ENCODE measurements around the gene LIG4. TPM values are rescaled to one million over a fixed set of nuclear protein-coding genes. Genes with fewer than 3 reads are reported as not detected.

Gene LIG4
- total and polyA plus RNA-seq, 2 donors from 2014 or later, result 5.9 to 9.3 TPM

- peak overlapping the region in 1 of 2 donors; percentile 9 for H3K27ac ChIP-seq (ENCODE audit: low read depth in 2 of 2, low read length in 2 of 2)
- peak overlapping the region in 2 of 3 donors; percentile 25 to 68 for H3K9ac ChIP-seq (ENCODE audit: low read length in 3 of 3)
Measured at GRCh38 chr13:108214441-108215271, 680 bp downstream of the LIG4 start.

GRCh38 chr13:108213946-108214345, 1.4 kb downstream of the LIG4 start:
- Histone ChIP-seq H3K9me3 (ENCODE audit: control insufficient read depth in 2 of 3, insufficient read depth in 1 of 3, low read length in 3 of 3) (peaks cover 0 to under 1% (median 0%) of the 10 kb centered on the region in 3 donors), H3K4me3 (ENCODE audit: low read length in 3 of 3) (peak overlapping the region in 2 of 3 donors; percentile 49 to 72), H3K36me3 (ENCODE audit: control insufficient read depth in 2 of 3, insufficient read depth in 3 of 3, low read length in 3 of 3) (peaks cover 0 to 8% (median 4%) of the 10 kb centered on the region in 3 donors), H3K9ac (ENCODE audit: low read length in 3 of 3) (peak overlapping the region in 1 of 3 donors; percentile 68), H3K27ac (ENCODE audit: low read depth in 2 of 2, low read length in 2 of 2) (no peak overlapping the region), H3K4me1 (ENCODE audit: control insufficient read depth in 2 of 3, insufficient read depth in 2 of 3, low read depth in 1 of 3, low read length in 3 of 3) (peaks cover 0 to 4% (median 0%) of the 10 kb centered on the region in 3 donors), H3K27me3 (ENCODE audit: control insufficient read depth, insufficient read depth, low read length) (no peaks in the 10 kb centered on the region)
- DNase-seq (peak in 1 of 5 donors; percentile 16), FAIRE-seq (no peak)
- intact Hi-C loops (cut with DNase I), result no loop called here
- no peak for TF ChIP-seq CTCF (IDR thresholded peaks at IDR 0.05; ENCODE audit: borderline replicate concordance, extremely low read depth, insufficient read depth)

More at GRCh38 chr13:108214441-108215271, 680 bp downstream of the LIG4 start:
- Histone ChIP-seq H3K27me3 (ENCODE audit: control insufficient read depth, insufficient read depth, low read length) (no peaks in the 10 kb centered on the region), H3K9me3 (ENCODE audit: control insufficient read depth in 2 of 3, insufficient read depth in 1 of 3, low read length in 3 of 3) (no peaks in the 10 kb centered on the region), H3K36me3 (ENCODE audit: control insufficient read depth in 2 of 3, insufficient read depth in 3 of 3, low read length in 3 of 3) (peaks cover 0 to 8% (median 4%) of the 10 kb centered on the region in 3 donors), H3K4me1 (ENCODE audit: control insufficient read depth in 2 of 3, insufficient read depth in 2 of 3, low read depth in 1 of 3, low read length in 3 of 3) (peaks cover 0 to 6% (median under 1%) of the 10 kb centered on the region in 3 donors), H3K4me3 (ENCODE audit: low read length in 3 of 3) (peak overlapping the region; percentile 49 to 72 (median 50))
- no peak for TF ChIP-seq CTCF (IDR thresholded peaks at IDR 0.05; ENCODE audit: borderline replicate concordance, extremely low read depth, insufficient read depth)
- FAIRE-seq, result no peak
- intact Hi-C loops (cut with DNase I), result no loop called here
- DNase-seq, result peak; percentile 42 to 88 (median 56)

- H3K4me1 ChIP-seq (ENCODE audit: control insufficient read depth in 2 of 3, insufficient read depth in 2 of 3, low read depth in 1 of 3, low read length in 3 of 3), result peaks cover 0 to 4% (median 0%) of the 10 kb centered on the region in 3 donors
- no peaks in the 10 kb centered on the region for H3K27me3 ChIP-seq (ENCODE audit: control insufficient read depth, insufficient read depth, low read length)
- peaks cover 0 to 5% (median 0%) of the 10 kb centered on the region in 3 donors for H3K9me3 ChIP-seq (ENCODE audit: control insufficient read depth in 2 of 3, insufficient read depth in 1 of 3, low read length in 3 of 3)
- intact Hi-C loops (cut with DNase I), result no loop called here
- H3K9ac ChIP-seq (ENCODE audit: low read length in 3 of 3), result no peak overlapping the region
- no peak overlapping the region for H3K4me3 ChIP-seq (ENCODE audit: low read length in 3 of 3)
- DNase-seq, result no peak
- H3K27ac ChIP-seq (ENCODE audit: low read depth in 2 of 2, low read length in 2 of 2), result no peak overlapping the region
- TF ChIP-seq CTCF (IDR thresholded peaks at IDR 0.05; ENCODE audit: borderline replicate concordance, extremely low read depth, insufficient read depth), result no peak
- FAIRE-seq, result no peak
- peaks cover 0 to 8% (median 4%) of the 10 kb centered on the region in 3 donors for H3K36me3 ChIP-seq (ENCODE audit: control insufficient read depth in 2 of 3, insufficient read depth in 3 of 3, low read length in 3 of 3)
Measured at GRCh38 chr13:108212886-108213285, 2.5 kb downstream of the LIG4 start.
